A673 (cell line): ENCODE measurements around the gene FLCN.

Experiments
- CTCF ChIP-seq: fragments of 300-800, 200-600 bp; sonication (generic); conservative IDR thresholded peaks from 2 replicates; pipeline ENCODE4 v1.5.1; 2017; ENCODE audit warnings: low read depth, mild to moderate bottlenecking, antibody characterized with exemption, low read length, moderate library complexity, mixed read lengths
- EZH2 ChIP-seq: fragments of 200-600 bp; sonication (generic); IDR thresholded peaks from 2 replicates; pipeline ENCODE4 v1.6.1; 2017; ENCODE audit warnings: borderline replicate concordance, low read depth, mild to moderate bottlenecking, mixed read lengths, antibody characterized with exemption, low read length; ENCODE audit not compliant: poor library complexity, severe bottlenecking

- TF ChIP-seq CTCF: no peak
- TF ChIP-seq EZH2: no peak
These were observed 59.8 kb downstream of the FLCN start for GRCh38 chr17:17177176-17177575.
